CD4-positive, alpha-beta T cell (primary cell): ENCODE data around the gene LRRTM4. TPM values are rescaled to one million over a fixed set of nuclear protein-coding genes. Genes with fewer than 3 reads are reported as not detected.

ENCODE experiments used
- ATAC-seq: fragments of 200-7000 bp; cut with Tn5 transposase; one replicate; pipeline ENCODE4 v1.10.0; 2022; ENCODE audit warnings: mild to moderate bottlenecking; ENCODE audit not compliant: poor library complexity
- CTCF ChIA-PET: fragments of 350-600 bp; sonication (Branson Sonifier 250); formaldehyde crosslinking; loops from one replicate; lab custom pipeline; 2021; ENCODE audit warnings: antibody characterized with exemption, inconsistent platforms; lab: Charles Lee
- POLR2A ChIA-PET: fragments of 350-600 bp; sonication (Branson Sonifier 250); formaldehyde crosslinking; loops from one replicate; lab custom pipeline; 2021; ENCODE audit warnings: antibody characterized with exemption, inconsistent platforms; lab: Charles Lee
- DNase-seq, 14 experiments: peaks; one replicate each; pipeline ENCODE4 v3.0.0-alpha.2; 2013 to 2020; ENCODE audit warnings: mixed read lengths in 2 of 14
- H3K27ac ChIP-seq, 2 donors: one replicate each; pipeline versions ENCODE4 v1.5.1 to v1.7.0; 2013; ENCODE audit warnings: low read length in 2 of 2, low read depth in 1 of 2, mild to moderate bottlenecking in 1 of 2
- H3K27me3 ChIP-seq, 2 experiments: 1 replicate in 1 of 2; 2 replicates in 1 of 2; pipeline versions ENCODE4 v1.6.1 to v1.7.0; 2013; ENCODE audit warnings: low read length in 2 of 2, control low read depth in 1 of 2, mild to moderate bottlenecking in 1 of 2, moderate library complexity in 1 of 2; ENCODE audit not compliant: insufficient read depth in 2 of 2, control insufficient read depth in 1 of 2
- H3K36me3 ChIP-seq: one replicate; pipeline ENCODE4 v1.6.1; 2013; ENCODE audit warnings: low read length, control low read depth; ENCODE audit not compliant: insufficient read depth
- H3K4me1 ChIP-seq: one replicate; pipeline ENCODE4 v1.6.1; 2013; ENCODE audit warnings: low read length, control low read depth; ENCODE audit not compliant: insufficient read depth
- H3K4me3 ChIP-seq: one replicate; pipeline ENCODE4 v1.5.1; 2013; ENCODE audit warnings: mild to moderate bottlenecking, low read length, moderate library complexity
- H3K9me3 ChIP-seq, 2 experiments: 1 replicate in 1 of 2; 2 replicates in 1 of 2; pipeline versions ENCODE4 v1.6.1 to v1.7.0; 2013; ENCODE audit warnings: low read length in 2 of 2, mild to moderate bottlenecking in 2 of 2, control low read depth in 1 of 2, moderate library complexity in 1 of 2; ENCODE audit not compliant: control insufficient read depth in 1 of 2, insufficient read depth in 1 of 2
- H3K27ac Mint-ChIP-seq: one replicate; pipeline ENCODE4 v1.8.0; 2020; ENCODE audit warnings: mixed read lengths
- H3K27me3 Mint-ChIP-seq: one replicate; pipeline ENCODE4 v1.8.0; 2021; ENCODE audit warnings: mixed read lengths
- H3K36me3 Mint-ChIP-seq: one replicate; pipeline ENCODE4 v1.8.0; 2021; ENCODE audit warnings: low read depth, mixed read lengths
- H3K4me1 Mint-ChIP-seq: one replicate; pipeline ENCODE4 v1.8.0; 2021; ENCODE audit warnings: low read depth, mixed read lengths
- H3K4me3 Mint-ChIP-seq: one replicate; pipeline ENCODE4 v1.8.0; 2020; ENCODE audit warnings: mild to moderate bottlenecking, mixed read lengths
- H3K9me3 Mint-ChIP-seq: one replicate; pipeline ENCODE4 v1.8.0; 2020; ENCODE audit warnings: mixed read lengths
- intact Hi-C, 2 experiments: fragments of 100-400 bp; cut with DNase I in 1 of 2; cut with micrococcal nuclease in 1 of 2; formaldehyde crosslinking; loops; one replicate each; pipeline versions ENCODE4 v1.15.1 to v1.9.0; 2023 to 2025; cut with DNase I, micrococcal nuclease
- total RNA-seq, 174 experiments: library from RNA in 2 of 174; stranded (reverse) in 2 of 174; gene quantifications; one replicate each; pipeline ENCODE4 v1.2.3 and lab custom pipeline; 2021 to 2026
- TF ChIP-seq, protein P1 (sequence below): fragments of 200-600 bp; IDR thresholded peaks from one replicate; pipeline ENCODE4 v1.8.0; 2022; ENCODE audit warnings: antibody characterized with exemption, mild to moderate bottlenecking

LRRTM4 gene
- total RNA-seq, 2 experiments from 2014 or later = not detected

DNA sequence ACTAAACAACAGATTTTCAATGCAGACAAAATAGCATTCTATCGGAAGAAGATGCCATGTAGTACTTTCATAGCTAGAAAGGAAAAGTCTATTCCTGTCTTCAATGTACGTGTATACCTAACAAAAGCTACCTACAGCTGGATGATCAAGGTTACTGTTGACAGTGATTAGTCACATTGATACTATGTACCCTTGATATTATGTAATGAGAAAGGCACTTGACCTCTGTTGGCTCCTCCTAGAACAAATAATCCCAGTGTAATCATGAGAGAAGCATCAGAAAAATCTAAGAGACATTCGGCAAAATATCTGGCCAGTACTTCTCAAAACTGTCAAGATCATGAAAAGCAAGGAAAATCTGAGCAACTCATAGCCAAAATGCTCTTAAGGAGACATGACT, 44.4 kb upstream of the LRRTM4 start:
- DNase-seq (no peak), ATAC-seq (no peak)
- H3K27ac ChIP-seq = no peak overlapping the region
- H3K9me3 Mint-ChIP-seq = peaks cover 15% of the 10 kb centered on the region
- H3K4me3 Mint-ChIP-seq = no peak overlapping the region
- ChIA-PET CTCF (no interaction called here), POLR2A (no interaction called here)
- H3K4me3 ChIP-seq = no peak overlapping the region
- H3K27me3 ChIP-seq = no peaks in the 10 kb centered on the region
- H3K4me1 ChIP-seq = no peaks in the 10 kb centered on the region
- H3K27ac Mint-ChIP-seq = no peak overlapping the region
- H3K36me3 Mint-ChIP-seq = no peaks in the 10 kb centered on the region
- peaks cover 0 to 3% of the 10 kb centered on the region in 2 experiments for H3K9me3 ChIP-seq
- intact Hi-C loops = no loop called here
- no peaks in the 10 kb centered on the region for H3K27me3 Mint-ChIP-seq
- no peaks in the 10 kb centered on the region for H3K4me1 Mint-ChIP-seq
- no peaks in the 10 kb centered on the region for H3K36me3 ChIP-seq
- TF ChIP-seq, protein P1, sequence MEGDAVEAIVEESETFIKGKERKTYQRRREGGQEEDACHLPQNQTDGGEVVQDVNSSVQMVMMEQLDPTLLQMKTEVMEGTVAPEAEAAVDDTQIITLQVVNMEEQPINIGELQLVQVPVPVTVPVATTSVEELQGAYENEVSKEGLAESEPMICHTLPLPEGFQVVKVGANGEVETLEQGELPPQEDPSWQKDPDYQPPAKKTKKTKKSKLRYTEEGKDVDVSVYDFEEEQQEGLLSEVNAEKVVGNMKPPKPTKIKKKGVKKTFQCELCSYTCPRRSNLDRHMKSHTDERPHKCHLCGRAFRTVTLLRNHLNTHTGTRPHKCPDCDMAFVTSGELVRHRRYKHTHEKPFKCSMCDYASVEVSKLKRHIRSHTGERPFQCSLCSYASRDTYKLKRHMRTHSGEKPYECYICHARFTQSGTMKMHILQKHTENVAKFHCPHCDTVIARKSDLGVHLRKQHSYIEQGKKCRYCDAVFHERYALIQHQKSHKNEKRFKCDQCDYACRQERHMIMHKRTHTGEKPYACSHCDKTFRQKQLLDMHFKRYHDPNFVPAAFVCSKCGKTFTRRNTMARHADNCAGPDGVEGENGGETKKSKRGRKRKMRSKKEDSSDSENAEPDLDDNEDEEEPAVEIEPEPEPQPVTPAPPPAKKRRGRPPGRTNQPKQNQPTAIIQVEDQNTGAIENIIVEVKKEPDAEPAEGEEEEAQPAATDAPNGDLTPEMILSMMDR = no peak

DNA sequence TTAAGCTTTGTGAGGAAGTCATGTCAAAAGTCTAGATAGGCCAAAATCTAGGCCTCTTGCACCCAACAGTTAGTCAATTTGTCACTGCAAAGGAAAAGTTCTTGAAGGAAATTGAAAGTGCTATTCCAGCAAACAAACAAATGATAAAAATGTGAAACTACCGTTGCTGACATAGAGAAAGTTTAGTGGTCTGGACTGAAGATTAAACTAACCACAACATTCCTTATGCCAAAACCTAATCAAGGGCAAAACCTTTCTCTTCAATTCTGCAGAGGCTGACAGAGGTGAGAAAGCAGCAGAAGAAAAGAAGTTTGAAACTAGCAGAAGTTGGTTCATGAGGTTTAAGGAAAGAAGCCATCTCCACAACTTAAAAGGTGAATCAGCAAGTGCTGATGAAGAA, 44.0 kb upstream of the LRRTM4 start:
- intact Hi-C loops = no loop called here
- no peak for ATAC-seq
- no peaks in the 10 kb centered on the region for H3K27me3 Mint-ChIP-seq
- CTCF ChIA-PET = no interaction called here
- Histone ChIP-seq H3K27ac (no peak overlapping the region), H3K9me3 (peaks cover 0 to 3% of the 10 kb centered on the region in 2 experiments), H3K27me3 (no peaks in the 10 kb centered on the region), H3K36me3 (no peaks in the 10 kb centered on the region), H3K4me1 (no peaks in the 10 kb centered on the region), H3K4me3 (no peak overlapping the region)
- no peak for DNase-seq
- POLR2A ChIA-PET = no interaction called here
- peaks cover 15% of the 10 kb centered on the region for H3K9me3 Mint-ChIP-seq
- no peaks in the 10 kb centered on the region for H3K36me3 Mint-ChIP-seq
- TF ChIP-seq, protein P1 = no peak
- no peak overlapping the region for H3K27ac Mint-ChIP-seq
- no peak overlapping the region for H3K4me3 Mint-ChIP-seq
- no peaks in the 10 kb centered on the region for H3K4me1 Mint-ChIP-seq

DNA sequence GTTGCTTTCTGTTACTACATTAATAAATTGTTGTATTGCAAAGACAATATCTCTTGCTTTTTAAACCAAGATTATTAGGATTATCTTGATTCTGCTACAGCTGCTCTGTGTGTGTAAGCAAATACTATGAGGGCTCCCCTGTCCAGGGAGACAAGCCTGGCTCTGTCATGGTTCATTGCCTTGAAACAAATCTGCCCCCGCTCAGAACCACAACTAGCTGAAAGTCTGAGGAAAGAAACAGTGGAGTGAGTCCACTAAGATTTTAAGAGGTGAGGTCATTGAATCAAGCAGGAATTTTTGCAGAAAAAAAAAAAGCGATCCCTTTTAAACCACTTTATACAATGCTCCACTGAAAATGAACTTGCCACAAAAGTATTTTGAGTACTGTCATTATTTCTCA, 30.8 kb upstream of the LRRTM4 start:
- ChIA-PET CTCF (no interaction called here), POLR2A (no interaction called here)
- Histone ChIP-seq H3K4me3 (no peak overlapping the region), H3K27ac (no peak overlapping the region), H3K4me1 (no peaks in the 10 kb centered on the region), H3K27me3 (no peaks in the 10 kb centered on the region), H3K36me3 (no peaks in the 10 kb centered on the region), H3K9me3 (peaks cover 0 to 4% of the 10 kb centered on the region in 2 experiments)
- Mint-ChIP-seq H3K4me3 (no peak overlapping the region), H3K9me3 (peaks cover 10% of the 10 kb centered on the region), H3K36me3 (no peaks in the 10 kb centered on the region), H3K27me3 (no peaks in the 10 kb centered on the region), H3K27ac (no peak overlapping the region), H3K4me1 (no peaks in the 10 kb centered on the region)
- intact Hi-C loops = no loop called here
- DNase-seq (no peak), ATAC-seq (no peak)
- TF ChIP-seq, protein P1 = no peak
